ENCODE results near the gene NXPE4.

Gene NXPE4

GRCh38 chr11:114562166-114562916, 33.2 kb downstream of the NXPE4 start:
- Histone ChIP-seq H3K79me2 (ENCODE audit: insufficient read depth, low read length) (no peaks in the 10 kb centered on the region), H4K20me1 (ENCODE audit: insufficient read depth, low read length) (no peaks in the 10 kb centered on the region), H3F3A (ENCODE audit: insufficient read depth, low read length) (no peaks in the 10 kb centered on the region), H2AFZ (ENCODE audit: low read length) (no peak overlapping the region), H3K4me2 (ENCODE audit: low read length) (no peak overlapping the region), H3K4me1 (ENCODE audit: insufficient read depth, low read length, severe bottlenecking) (no peaks in the 10 kb centered on the region), H3K9me3 (ENCODE audit: low read length) (no peaks in the 10 kb centered on the region), H3K4me3 (ENCODE audit: low read depth, low read length, poor library complexity, severe bottlenecking) (no peak overlapping the region), H3K27me3 (ENCODE audit: insufficient read depth, low read length) (no peaks in the 10 kb centered on the region), H3K9ac (ENCODE audit: low read length) (no peak overlapping the region), H3K9me2 (ENCODE audit: low read depth, low read length) (no peaks in the 10 kb centered on the region), H3K27ac (ENCODE audit: low read depth, low read length, poor library complexity, severe bottlenecking) (no peak overlapping the region), H3K36me3 (ENCODE audit: insufficient read depth, low read length) (no peaks in the 10 kb centered on the region)
- TF ChIP-seq EZH2 (IDR thresholded peaks at IDR 0.05; ENCODE audit: borderline replicate concordance, low read length) = no peak

GRCh38 chr11:114559425-114560310, 35.9 kb downstream of the NXPE4 start, which contains the start of gene NXPE1:
TSS of gene NXPE1 (minus strand) at chr11:114559881. CDS start at chr11:114551201, 8,680 bp downstream.
- TF ChIP-seq EZH2 (IDR thresholded peaks at IDR 0.05; ENCODE audit: borderline replicate concordance, low read length) (no peak), CTCF (IDR thresholded peaks at IDR 0.05; ENCODE audit: low read length) (no peak)
- no peak within 1 kb of the TSS for H3K9ac ChIP-seq (ENCODE audit: low read length)
- H3K4me3 ChIP-seq (ENCODE audit: low read depth, low read length, poor library complexity, severe bottlenecking) = no peak within 1 kb of the TSS
- H2AFZ ChIP-seq (ENCODE audit: low read length) = no peak within 1 kb of the TSS
- no peaks in the 10 kb centered on the region for H3K9me2 ChIP-seq (ENCODE audit: low read depth, low read length)
- no peaks in the 10 kb centered on the region for H3F3A ChIP-seq (ENCODE audit: insufficient read depth, low read length)
- no peaks in the 10 kb centered on the region for H3K27me3 ChIP-seq (ENCODE audit: insufficient read depth, low read length)
- H3K27ac ChIP-seq (ENCODE audit: low read depth, low read length, poor library complexity, severe bottlenecking) = no peak within 1 kb of the TSS
- H3K9me3 ChIP-seq (ENCODE audit: low read length) = no peaks in the 10 kb centered on the region
- H3K36me3 ChIP-seq (ENCODE audit: insufficient read depth, low read length) = no peaks in the 10 kb centered on the region
- no peaks in the 10 kb centered on the region for H4K20me1 ChIP-seq (ENCODE audit: insufficient read depth, low read length)
- no peaks in the 10 kb centered on the region for H3K4me1 ChIP-seq (ENCODE audit: insufficient read depth, low read length, severe bottlenecking)
- no peak within 1 kb of the TSS for H3K4me2 ChIP-seq (ENCODE audit: low read length)
- no peaks in the 10 kb centered on the region for H3K79me2 ChIP-seq (ENCODE audit: insufficient read depth, low read length)

- Histone ChIP-seq H2AFZ (ENCODE audit: low read length) (no peak overlapping the region), H3K4me1 (ENCODE audit: insufficient read depth, low read length, severe bottlenecking) (no peaks in the 10 kb centered on the region), H3K9me3 (ENCODE audit: low read length) (no peaks in the 10 kb centered on the region), H3K36me3 (ENCODE audit: insufficient read depth, low read length) (no peaks in the 10 kb centered on the region), H3K9ac (ENCODE audit: low read length) (no peak overlapping the region), H3F3A (ENCODE audit: insufficient read depth, low read length) (no peaks in the 10 kb centered on the region), H3K79me2 (ENCODE audit: insufficient read depth, low read length) (no peaks in the 10 kb centered on the region), H3K4me3 (ENCODE audit: low read depth, low read length, poor library complexity, severe bottlenecking) (no peak overlapping the region), H3K27me3 (ENCODE audit: insufficient read depth, low read length) (no peaks in the 10 kb centered on the region), H3K9me2 (ENCODE audit: low read depth, low read length) (no peaks in the 10 kb centered on the region), H3K27ac (ENCODE audit: low read depth, low read length, poor library complexity, severe bottlenecking) (no peak overlapping the region), H3K4me2 (ENCODE audit: low read length) (no peak overlapping the region), H4K20me1 (ENCODE audit: insufficient read depth, low read length) (no peaks in the 10 kb centered on the region)
- TF ChIP-seq CTCF (IDR thresholded peaks at IDR 0.05; ENCODE audit: low read length) (no peak), EZH2 (IDR thresholded peaks at IDR 0.05; ENCODE audit: borderline replicate concordance, low read length) (no peak)
These were observed 39.5 kb downstream of the NXPE4 start for GRCh38 chr11:114556135-114556534.

Measured in OCI-LY1 (cell line).